Subcutaneous abdominal adipose tissue (tissue), 5 donors: ENCODE results near the gene CD48.

Experiments used
- H3K27ac ChIP-seq: one replicate; pipeline ENCODE4 v1.7.0; 2013; ENCODE audit warnings: low read depth, mild to moderate bottlenecking, inconsistent platforms, low read length, moderate library complexity
- H3K27me3 ChIP-seq, 5 donors: one replicate each; pipeline ENCODE4 v1.7.0; 2013; ENCODE audit warnings: low read length in 5 of 5, inconsistent platforms in 1 of 5; ENCODE audit not compliant: control insufficient read depth in 5 of 5, insufficient read depth in 4 of 5
- H3K36me3 ChIP-seq, 5 donors: one replicate each; pipeline ENCODE4 v1.7.0; 2013; ENCODE audit warnings: low read length in 5 of 5; ENCODE audit not compliant: control insufficient read depth in 5 of 5, insufficient read depth in 5 of 5
- H3K4me1 ChIP-seq, 5 donors: one replicate each; pipeline ENCODE4 v1.7.0; 2013; ENCODE audit warnings: low read length in 5 of 5, mild to moderate bottlenecking in 3 of 5, moderate library complexity in 1 of 5; ENCODE audit not compliant: control insufficient read depth in 5 of 5, insufficient read depth in 5 of 5
- H3K4me3 ChIP-seq, 5 donors: one replicate each; pipeline ENCODE4 v1.7.0; 2013; ENCODE audit warnings: low read length in 5 of 5, low read depth in 1 of 5
- H3K9ac ChIP-seq, 5 donors: one replicate each; pipeline ENCODE4 v1.7.0; 2013; ENCODE audit warnings: low read length in 5 of 5, mild to moderate bottlenecking in 4 of 5, moderate library complexity in 3 of 5
- H3K9me3 ChIP-seq, 5 donors: one replicate each; pipeline ENCODE4 v1.7.0; 2013; ENCODE audit warnings: low read length in 5 of 5; ENCODE audit not compliant: control insufficient read depth in 5 of 5
- donor health status: healthy.
- donor health status: healthy.
- donor health status: healthy.
- donor health status: healthy.
- donor health status: healthy.

The CD48 gene

DNA sequence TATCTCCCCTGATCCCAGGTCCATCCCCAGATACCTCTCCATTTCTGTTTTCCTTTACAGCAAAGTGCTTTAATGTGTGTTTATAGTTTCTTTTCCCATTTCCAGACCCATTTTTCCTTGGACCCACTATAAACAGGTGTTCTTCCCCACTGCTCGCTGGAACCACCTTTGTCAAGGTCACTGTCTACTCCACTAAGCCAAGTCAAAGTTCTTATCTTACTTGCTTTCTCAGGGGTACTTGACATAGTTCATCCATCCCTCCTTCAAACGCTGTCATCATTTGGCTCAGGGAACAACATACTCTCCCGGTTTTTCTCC is 73.1 kb downstream of the CD48 start:
- H3K36me3 ChIP-seq, result no peaks in the 10 kb centered on the region
- H3K9me3 ChIP-seq, result no peaks in the 10 kb centered on the region
- H3K27ac ChIP-seq, result no peak overlapping the region
- H3K4me3 ChIP-seq, result no peak overlapping the region
- H3K4me1 ChIP-seq, result peaks cover 0 to 3% (median 0%) of the 10 kb centered on the region in 5 donors
- peaks cover 0 to 4% (median 0%) of the 10 kb centered on the region in 5 donors for H3K27me3 ChIP-seq
- no peak overlapping the region for H3K9ac ChIP-seq

DNA sequence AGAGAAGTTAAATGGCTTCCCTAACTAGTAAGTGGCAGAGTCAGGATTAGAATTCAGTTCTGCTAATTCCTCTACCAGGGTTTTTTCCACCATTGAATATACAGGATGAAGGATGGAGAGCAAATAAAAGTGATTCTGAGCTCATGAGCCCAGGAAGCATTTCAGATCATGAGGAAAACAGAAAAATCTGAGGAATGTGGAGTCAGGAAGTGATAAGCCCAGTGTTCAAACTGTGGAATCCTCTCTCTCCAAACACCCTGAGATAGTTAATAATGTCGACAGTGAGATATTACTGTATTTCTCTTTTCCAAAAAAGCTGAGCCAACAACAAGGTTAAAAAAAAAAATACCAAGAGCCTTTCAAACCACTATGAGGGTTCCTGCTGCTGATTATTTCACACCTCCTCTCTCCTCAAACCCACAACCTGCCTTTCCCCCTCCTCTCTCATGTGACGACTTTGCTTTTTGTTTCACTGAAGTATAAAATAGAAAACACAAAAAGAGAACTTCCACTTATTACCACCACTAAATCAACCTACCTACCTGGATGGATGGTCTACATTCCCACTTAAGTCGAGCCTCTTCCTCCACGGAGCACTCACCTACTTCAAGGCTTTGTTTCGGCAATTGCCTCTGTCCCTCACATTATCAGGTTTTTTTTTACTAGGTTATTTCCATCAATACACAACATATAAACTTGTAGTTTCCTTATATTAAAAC is 73.6 kb downstream of the CD48 start:
- Histone ChIP-seq H3K27me3 (peaks cover 0 to 4% (median 0%) of the 10 kb centered on the region in 5 donors), H3K4me1 (peaks cover 0 to 3% (median 0%) of the 10 kb centered on the region in 5 donors), H3K27ac (no peak overlapping the region), H3K9ac (no peak overlapping the region), H3K9me3 (no peaks in the 10 kb centered on the region), H3K36me3 (no peaks in the 10 kb centered on the region), H3K4me3 (no peak overlapping the region)

- no peak overlapping the region for H3K4me3 ChIP-seq
- no peak overlapping the region for H3K9ac ChIP-seq
- H3K4me1 ChIP-seq, result peaks cover 0 to 3% (median 0%) of the 10 kb centered on the region in 5 donors
- no peaks in the 10 kb centered on the region for H3K9me3 ChIP-seq
- no peak overlapping the region for H3K27ac ChIP-seq
- H3K36me3 ChIP-seq, result no peaks in the 10 kb centered on the region
- H3K27me3 ChIP-seq, result no peaks in the 10 kb centered on the region
These were observed 74.6 kb downstream of the CD48 start for GRCh38 chr1:160637065-160637464.

- H3K27ac ChIP-seq, result no peak overlapping the region
- no peak overlapping the region for H3K9ac ChIP-seq
- H3K36me3 ChIP-seq, result no peaks in the 10 kb centered on the region
- H3K4me1 ChIP-seq, result peaks cover 0 to 3% (median 0%) of the 10 kb centered on the region in 5 donors
- no peaks in the 10 kb centered on the region for H3K9me3 ChIP-seq
- H3K27me3 ChIP-seq, result no peaks in the 10 kb centered on the region
- no peak overlapping the region for H3K4me3 ChIP-seq
These were observed 75.1 kb downstream of the CD48 start for GRCh38 chr1:160636547-160636946.

DNA sequence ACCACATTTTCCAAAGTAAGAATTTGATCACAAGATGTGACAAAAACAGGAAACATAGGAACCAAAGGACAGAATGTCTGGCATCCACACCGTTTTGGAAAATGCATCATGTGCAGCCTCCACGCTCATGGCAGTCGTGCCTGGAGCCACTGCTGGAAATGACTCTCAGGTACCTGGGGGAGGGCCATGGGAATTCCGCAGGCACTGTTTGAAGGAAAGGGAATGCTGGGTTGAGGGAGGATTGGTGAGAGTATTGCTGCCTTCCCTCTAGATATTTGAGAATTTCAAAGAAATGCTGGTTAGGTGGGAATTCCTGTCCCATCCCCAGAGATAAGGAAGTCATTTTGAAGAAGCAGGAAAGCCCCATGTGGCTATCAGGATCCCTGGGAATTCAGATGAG is 75.5 kb downstream of the CD48 start:
- Histone ChIP-seq H3K9ac (no peak overlapping the region), H3K27ac (no peak overlapping the region), H3K4me1 (peaks cover 0 to 3% (median 0%) of the 10 kb centered on the region in 5 donors)

GRCh38 chr1:160634543-160635491 is 76.8 kb downstream of the CD48 start:
- H3K9me3 ChIP-seq, result no peaks in the 10 kb centered on the region
- no peaks in the 10 kb centered on the region for H3K36me3 ChIP-seq
- H3K4me3 ChIP-seq, result no peak overlapping the region
- peaks cover 0 to 3% (median 3%) of the 10 kb centered on the region in 5 donors for H3K4me1 ChIP-seq
- peaks cover 0 to 2% (median 0%) of the 10 kb centered on the region in 5 donors for H3K27me3 ChIP-seq
- no peak overlapping the region for H3K9ac ChIP-seq
- no peak overlapping the region for H3K27ac ChIP-seq

More for the DNA sequence above, 75.5 kb downstream of the CD48 start:
- Histone ChIP-seq H3K27me3 (no peaks in the 10 kb centered on the region), H3K4me3 (no peak overlapping the region), H3K36me3 (no peaks in the 10 kb centered on the region), H3K9me3 (no peaks in the 10 kb centered on the region)

- Histone ChIP-seq H3K4me3 (no peak overlapping the region), H3K9ac (no peak overlapping the region), H3K27me3 (peaks cover 0 to 5% (median 0%) of the 10 kb centered on the region in 5 donors), H3K9me3 (no peaks in the 10 kb centered on the region), H3K36me3 (no peaks in the 10 kb centered on the region), H3K27ac (no peak overlapping the region), H3K4me1 (peaks cover 0 to 8% (median 3%) of the 10 kb centered on the region in 5 donors)
These were observed 78.2 kb downstream of the CD48 start for GRCh38 chr1:160633330-160633903.

GRCh38 chr1:160631983-160632625 is 79.5 kb downstream of the CD48 start:
- no peak overlapping the region for H3K4me3 ChIP-seq
- H3K27ac ChIP-seq, result no peak overlapping the region
- peaks cover 0 to 8% (median 3%) of the 10 kb centered on the region in 5 donors for H3K4me1 ChIP-seq
- H3K36me3 ChIP-seq, result no peaks in the 10 kb centered on the region
- no peak overlapping the region for H3K9ac ChIP-seq
- H3K9me3 ChIP-seq, result no peaks in the 10 kb centered on the region
- peaks cover 0 to 5% (median 0%) of the 10 kb centered on the region in 5 donors for H3K27me3 ChIP-seq

- Histone ChIP-seq H3K27me3 (peaks cover 0 to 5% (median 0%) of the 10 kb centered on the region in 5 donors), H3K36me3 (no peaks in the 10 kb centered on the region), H3K27ac (no peak overlapping the region), H3K9ac (no peak overlapping the region), H3K4me3 (no peak overlapping the region), H3K4me1 (peaks cover 0 to 12% (median 3%) of the 10 kb centered on the region in 5 donors), H3K9me3 (no peaks in the 10 kb centered on the region)
These were observed 80.8 kb downstream of the CD48 start for GRCh38 chr1:160630523-160631451.
